Type B pancreatic cell (in vitro differentiated cells): ENCODE data around the gene PMAIP1. TPM values are rescaled to one million over a fixed set of nuclear protein-coding genes. Genes with fewer than 3 reads are reported as not detected.

ENCODE experiments used
- DNase-seq: peaks from one replicate; pipeline ENCODE4 v3.0.0; 2021; ENCODE audit warnings: mixed read lengths; ENCODE audit not compliant: unreplicated experiment; ENCODE audit errors: extremely low spot score
- H3K27ac Mint-ChIP-seq: 2 replicates; pipeline ENCODE4 v1.8.0; 2021; ENCODE audit warnings: mild to moderate bottlenecking, mixed read lengths
- H3K27me3 Mint-ChIP-seq: 2 replicates; pipeline ENCODE4 v1.8.0; 2021; ENCODE audit warnings: mixed read lengths
- H3K36me3 Mint-ChIP-seq: 2 replicates; pipeline ENCODE4 v1.8.0; 2021; ENCODE audit warnings: mixed read lengths
- H3K4me1 Mint-ChIP-seq: one replicate; pipeline ENCODE4 v1.8.0; 2021; ENCODE audit warnings: mixed read lengths; ENCODE audit not compliant: unreplicated experiment
- H3K4me3 Mint-ChIP-seq: 2 replicates; pipeline ENCODE4 v1.8.0; 2021; ENCODE audit warnings: mild to moderate bottlenecking, mixed read lengths
- H3K9me3 Mint-ChIP-seq: 2 replicates; pipeline ENCODE4 v1.8.0; 2021; ENCODE audit warnings: mixed read lengths
- total RNA-seq: library from RNA; stranded (reverse); gene quantifications from 2 replicates; pipeline ENCODE4 v1.2.1, GENCODE V29; 2021; ENCODE audit warnings: low replicate concordance
- TF ChIP-seq, protein P1 (sequence below): fragments of 200-600 bp; sonication (generic); conservative IDR thresholded peaks from 2 replicates; pipeline ENCODE4 v1.5.0; 2021; ENCODE audit warnings: antibody characterized with exemption, mild to moderate bottlenecking

Gene PMAIP1
- total RNA-seq, 1 donor from 2014 or later = 16.5 TPM

GRCh38 chr18:59902993-59903610, 3.3 kb downstream of the PMAIP1 start:
- H3K4me1 Mint-ChIP-seq = peaks cover 40% of the 10 kb centered on the region
- peaks cover 45% of the 10 kb centered on the region for H3K27me3 Mint-ChIP-seq
- TF ChIP-seq, protein P1, sequence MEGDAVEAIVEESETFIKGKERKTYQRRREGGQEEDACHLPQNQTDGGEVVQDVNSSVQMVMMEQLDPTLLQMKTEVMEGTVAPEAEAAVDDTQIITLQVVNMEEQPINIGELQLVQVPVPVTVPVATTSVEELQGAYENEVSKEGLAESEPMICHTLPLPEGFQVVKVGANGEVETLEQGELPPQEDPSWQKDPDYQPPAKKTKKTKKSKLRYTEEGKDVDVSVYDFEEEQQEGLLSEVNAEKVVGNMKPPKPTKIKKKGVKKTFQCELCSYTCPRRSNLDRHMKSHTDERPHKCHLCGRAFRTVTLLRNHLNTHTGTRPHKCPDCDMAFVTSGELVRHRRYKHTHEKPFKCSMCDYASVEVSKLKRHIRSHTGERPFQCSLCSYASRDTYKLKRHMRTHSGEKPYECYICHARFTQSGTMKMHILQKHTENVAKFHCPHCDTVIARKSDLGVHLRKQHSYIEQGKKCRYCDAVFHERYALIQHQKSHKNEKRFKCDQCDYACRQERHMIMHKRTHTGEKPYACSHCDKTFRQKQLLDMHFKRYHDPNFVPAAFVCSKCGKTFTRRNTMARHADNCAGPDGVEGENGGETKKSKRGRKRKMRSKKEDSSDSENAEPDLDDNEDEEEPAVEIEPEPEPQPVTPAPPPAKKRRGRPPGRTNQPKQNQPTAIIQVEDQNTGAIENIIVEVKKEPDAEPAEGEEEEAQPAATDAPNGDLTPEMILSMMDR = no peak
- DNase-seq = no peak
- no peaks in the 10 kb centered on the region for H3K9me3 Mint-ChIP-seq
- H3K36me3 Mint-ChIP-seq = peaks cover 19% of the 10 kb centered on the region
- H3K4me3 Mint-ChIP-seq = peak overlapping the region; percentile 42
- H3K27ac Mint-ChIP-seq = peak overlapping the region; percentile 39

- Mint-ChIP-seq H3K27me3 (peaks cover 41% of the 10 kb centered on the region), H3K36me3 (peaks cover 17% of the 10 kb centered on the region), H3K4me3 (peak overlapping the region; percentile 19), H3K9me3 (no peaks in the 10 kb centered on the region), H3K27ac (no peak overlapping the region), H3K4me1 (peaks cover 44% of the 10 kb centered on the region)
- TF ChIP-seq, protein P1 = no peak
- no peak for DNase-seq
Measured at GRCh38 chr18:59904011-59904601, 4.3 kb downstream of the PMAIP1 start.

GRCh38 chr18:59905686-59906091, 5.9 kb downstream of the PMAIP1 start:
- Mint-ChIP-seq H3K9me3 (no peaks in the 10 kb centered on the region), H3K27me3 (peaks cover 39% of the 10 kb centered on the region), H3K4me3 (no peak overlapping the region), H3K4me1 (peaks cover 44% of the 10 kb centered on the region), H3K36me3 (peaks cover 16% of the 10 kb centered on the region), H3K27ac (no peak overlapping the region)
- TF ChIP-seq, protein P1 = no peak
- no peak for DNase-seq

- no peaks in the 10 kb centered on the region for H3K9me3 Mint-ChIP-seq
- DNase-seq = no peak
- TF ChIP-seq, protein P1 = no peak
- H3K27ac Mint-ChIP-seq = no peak overlapping the region
- peaks cover 16% of the 10 kb centered on the region for H3K36me3 Mint-ChIP-seq
- H3K4me3 Mint-ChIP-seq = no peak overlapping the region
- peaks cover 36% of the 10 kb centered on the region for H3K27me3 Mint-ChIP-seq
- peaks cover 40% of the 10 kb centered on the region for H3K4me1 Mint-ChIP-seq
Measured at GRCh38 chr18:59906203-59906602, 6.4 kb downstream of the PMAIP1 start.

- H3K4me3 Mint-ChIP-seq = no peak overlapping the region
- TF ChIP-seq, protein P1 = no peak
- peaks cover 4% of the 10 kb centered on the region for H3K9me3 Mint-ChIP-seq
- H3K36me3 Mint-ChIP-seq = peaks cover 16% of the 10 kb centered on the region
- no peak for DNase-seq
- no peak overlapping the region for H3K27ac Mint-ChIP-seq
- peaks cover 36% of the 10 kb centered on the region for H3K27me3 Mint-ChIP-seq
- H3K4me1 Mint-ChIP-seq = peaks cover 38% of the 10 kb centered on the region
Measured at GRCh38 chr18:59907172-59907571, 7.4 kb downstream of the PMAIP1 start.
